Adipocyte (in vitro differentiated cells): ENCODE data around the gene PREX1.

ENCODE experiments used
- DNase-seq: peaks from one replicate; pipeline ENCODE4 v3.0.0-alpha.2; 2015; ENCODE audit warnings: low read depth
- H3K27me3 ChIP-seq: replicated peaks from 2 replicates; pipeline ENCODE4 v1.7.0; 2013; ENCODE audit warnings: mild to moderate bottlenecking, low read length, moderate library complexity; ENCODE audit not compliant: control insufficient read depth, insufficient read depth
- H3K36me3 ChIP-seq: 2 replicates; pipeline ENCODE4 v1.7.0; 2013; ENCODE audit warnings: low read length, mild to moderate bottlenecking, moderate library complexity; ENCODE audit not compliant: control insufficient read depth, insufficient read depth, severe bottlenecking
- H3K4me1 ChIP-seq: 2 replicates; pipeline ENCODE4 v1.7.0; 2013; ENCODE audit warnings: mild to moderate bottlenecking, low read length, moderate library complexity; ENCODE audit not compliant: control insufficient read depth, insufficient read depth
- H3K4me3 ChIP-seq: 2 replicates; pipeline ENCODE4 v1.7.0; 2013; ENCODE audit warnings: mild to moderate bottlenecking, low read length, moderate library complexity
- H3K9ac ChIP-seq: 2 replicates; pipeline ENCODE4 v1.7.0; 2013; ENCODE audit warnings: mild to moderate bottlenecking, low read length, moderate library complexity
- H3K9me3 ChIP-seq: 2 replicates; pipeline ENCODE4 v1.7.0; 2013; ENCODE audit warnings: mild to moderate bottlenecking, low read length, moderate library complexity; ENCODE audit not compliant: control insufficient read depth

Gene PREX1

DNA sequence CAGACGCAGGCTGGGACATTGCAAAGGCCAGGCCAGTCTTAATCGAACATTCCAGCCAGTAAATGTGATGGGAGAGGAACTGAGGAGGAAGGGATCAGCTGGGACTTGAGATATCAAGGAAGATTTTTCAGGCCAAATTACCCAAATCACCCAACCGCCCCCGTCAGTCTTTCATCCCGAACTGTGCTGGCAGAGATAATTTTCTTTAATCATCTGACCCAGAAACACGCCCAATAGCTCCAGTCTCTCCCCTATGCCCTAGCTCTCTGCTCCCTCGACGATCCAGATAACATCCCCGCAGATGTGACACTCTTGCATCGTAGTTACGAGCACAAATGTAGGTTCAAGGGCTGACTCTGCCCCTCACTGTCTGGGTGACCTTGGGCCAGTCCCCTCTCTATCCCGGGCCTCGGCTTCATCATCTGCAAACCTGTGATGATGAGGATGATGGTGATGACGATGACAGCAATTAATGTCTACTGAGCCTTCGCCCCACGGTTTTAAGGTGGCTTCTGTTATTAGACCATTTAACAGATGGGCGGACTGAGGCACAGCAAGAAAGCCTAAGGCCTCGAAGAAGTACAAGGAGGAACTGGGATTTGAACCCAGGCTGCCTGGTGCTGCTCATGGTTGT, 118.6 kb downstream of the PREX1 start:
- no peaks in the 10 kb centered on the region for H3K36me3 ChIP-seq
- no peaks in the 10 kb centered on the region for H3K9me3 ChIP-seq
- H3K4me1 ChIP-seq = peaks cover 18% of the 10 kb centered on the region
- H3K27me3 ChIP-seq = peaks cover 23% of the 10 kb centered on the region
- H3K4me3 ChIP-seq = no peak overlapping the region
- H3K9ac ChIP-seq = no peak overlapping the region
- no peak for DNase-seq

- no peak for DNase-seq
- no peaks in the 10 kb centered on the region for H3K9me3 ChIP-seq
- H3K36me3 ChIP-seq = no peaks in the 10 kb centered on the region
- H3K9ac ChIP-seq = no peak overlapping the region
- peaks cover 21% of the 10 kb centered on the region for H3K4me1 ChIP-seq
- H3K27me3 ChIP-seq = peaks cover 28% of the 10 kb centered on the region
- H3K4me3 ChIP-seq = no peak overlapping the region
Observed at GRCh38 chr20:48708630-48709029, 119.2 kb downstream of the PREX1 start.

- H3K9ac ChIP-seq = no peak overlapping the region
- no peaks in the 10 kb centered on the region for H3K9me3 ChIP-seq
- H3K4me1 ChIP-seq = peaks cover 25% of the 10 kb centered on the region
- H3K4me3 ChIP-seq = no peak overlapping the region
- H3K27me3 ChIP-seq = peaks cover 33% of the 10 kb centered on the region
- DNase-seq = no peak
- H3K36me3 ChIP-seq = no peaks in the 10 kb centered on the region
Observed at GRCh38 chr20:48708116-48708515, 119.7 kb downstream of the PREX1 start.

DNA sequence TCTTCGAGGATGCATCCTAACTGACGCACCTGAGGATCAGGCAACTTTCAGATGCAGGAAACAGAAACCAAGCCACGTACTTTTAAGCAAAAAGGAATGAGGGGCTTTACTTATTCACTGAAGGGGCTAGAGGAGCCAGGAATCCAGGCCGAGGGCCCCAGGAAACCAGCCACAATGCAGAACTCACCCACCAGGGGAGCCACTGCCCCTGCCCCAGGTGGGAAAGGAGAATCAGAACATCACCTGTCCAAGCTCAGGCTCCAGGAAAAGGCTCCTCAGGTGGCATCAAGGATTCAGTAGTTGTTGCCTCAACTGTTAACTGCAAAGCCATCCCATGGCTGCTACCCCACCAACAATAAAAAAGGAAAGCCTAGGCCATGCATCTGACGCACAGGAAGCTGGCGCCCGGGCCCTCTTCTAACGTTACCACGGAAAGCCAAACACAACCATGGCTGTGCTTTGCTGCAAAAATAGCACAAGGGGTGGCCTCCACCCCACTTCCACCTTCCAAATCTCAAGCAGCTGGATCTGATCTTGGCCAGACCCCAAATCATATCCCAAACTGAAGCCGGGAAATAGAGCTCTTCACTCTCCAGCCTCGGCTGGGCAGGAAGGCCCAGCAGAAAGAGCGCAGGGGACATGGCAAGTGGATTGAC, 121.0 kb downstream of the PREX1 start:
- Histone ChIP-seq H3K36me3 (no peaks in the 10 kb centered on the region), H3K4me3 (no peak overlapping the region), H3K9ac (no peak overlapping the region), H3K4me1 (peaks cover 25% of the 10 kb centered on the region), H3K27me3 (peaks cover 45% of the 10 kb centered on the region), H3K9me3 (no peaks in the 10 kb centered on the region)
- DNase-seq = no peak

GRCh38 chr20:48706116-48706656, 121.6 kb downstream of the PREX1 start:
- Histone ChIP-seq H3K4me3 (no peak overlapping the region), H3K36me3 (no peaks in the 10 kb centered on the region), H3K9ac (no peak overlapping the region), H3K27me3 (peaks cover 50% of the 10 kb centered on the region), H3K4me1 (peaks cover 25% of the 10 kb centered on the region), H3K9me3 (no peaks in the 10 kb centered on the region)
- peak; percentile 70 for DNase-seq

DNA sequence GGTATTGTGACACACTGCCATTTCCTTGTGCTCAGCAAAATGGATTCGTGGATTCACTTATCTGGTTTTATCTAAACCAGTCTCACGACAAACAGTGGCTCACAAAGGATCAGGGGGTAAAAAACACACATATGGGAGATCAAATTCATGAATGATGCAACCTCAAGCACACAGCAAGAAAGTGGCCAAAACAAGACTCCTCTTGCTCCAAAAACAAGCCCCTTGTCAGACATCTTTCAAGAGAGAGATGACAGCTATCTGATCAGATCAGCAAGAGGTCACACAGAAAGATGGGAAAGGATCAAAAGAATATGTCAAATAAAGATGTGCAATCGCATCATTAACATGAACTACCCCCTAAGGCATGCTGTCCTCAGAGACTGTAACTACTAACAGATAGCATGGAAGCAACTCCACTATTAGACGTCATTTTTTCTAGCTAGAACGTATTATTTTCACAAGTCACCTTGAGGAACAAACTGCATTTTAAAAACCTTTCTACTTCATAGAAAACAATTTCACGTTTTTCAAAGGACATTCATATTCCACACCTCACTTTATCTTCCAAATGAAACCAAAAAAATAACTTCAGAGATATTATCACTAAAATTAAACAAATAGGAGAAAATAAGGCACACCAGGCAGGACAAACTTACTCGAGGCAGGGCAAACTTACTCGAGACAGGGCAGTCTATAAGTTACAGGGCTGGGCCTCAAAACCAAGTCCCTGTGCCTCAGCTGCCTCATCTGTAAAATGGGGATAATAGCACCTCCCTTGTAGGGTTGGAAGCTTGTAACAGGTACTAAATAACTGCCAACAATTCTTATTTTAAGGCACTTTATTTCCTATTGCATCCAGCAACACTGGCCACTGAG, 122.3 kb downstream of the PREX1 start:
- H3K4me1 ChIP-seq = peaks cover 25% of the 10 kb centered on the region
- DNase-seq = peak; percentile 58
- H3K36me3 ChIP-seq = no peaks in the 10 kb centered on the region
- H3K4me3 ChIP-seq = no peak overlapping the region
- H3K9ac ChIP-seq = no peak overlapping the region
- H3K9me3 ChIP-seq = no peaks in the 10 kb centered on the region
- peaks cover 50% of the 10 kb centered on the region for H3K27me3 ChIP-seq

- no peak for DNase-seq
- peaks cover 46% of the 10 kb centered on the region for H3K27me3 ChIP-seq
- no peak overlapping the region for H3K4me3 ChIP-seq
- H3K36me3 ChIP-seq = no peaks in the 10 kb centered on the region
- H3K4me1 ChIP-seq = peaks cover 25% of the 10 kb centered on the region
- no peaks in the 10 kb centered on the region for H3K9me3 ChIP-seq
- H3K9ac ChIP-seq = no peak overlapping the region
Observed at GRCh38 chr20:48704761-48705160, 123.0 kb downstream of the PREX1 start.

- Histone ChIP-seq H3K9me3 (no peaks in the 10 kb centered on the region), H3K36me3 (no peaks in the 10 kb centered on the region), H3K4me1 (peaks cover 25% of the 10 kb centered on the region), H3K4me3 (no peak overlapping the region), H3K9ac (no peak overlapping the region), H3K27me3 (peaks cover 55% of the 10 kb centered on the region)
- no peak for DNase-seq
Observed at GRCh38 chr20:48703511-48704219, 124.1 kb downstream of the PREX1 start.

DNA sequence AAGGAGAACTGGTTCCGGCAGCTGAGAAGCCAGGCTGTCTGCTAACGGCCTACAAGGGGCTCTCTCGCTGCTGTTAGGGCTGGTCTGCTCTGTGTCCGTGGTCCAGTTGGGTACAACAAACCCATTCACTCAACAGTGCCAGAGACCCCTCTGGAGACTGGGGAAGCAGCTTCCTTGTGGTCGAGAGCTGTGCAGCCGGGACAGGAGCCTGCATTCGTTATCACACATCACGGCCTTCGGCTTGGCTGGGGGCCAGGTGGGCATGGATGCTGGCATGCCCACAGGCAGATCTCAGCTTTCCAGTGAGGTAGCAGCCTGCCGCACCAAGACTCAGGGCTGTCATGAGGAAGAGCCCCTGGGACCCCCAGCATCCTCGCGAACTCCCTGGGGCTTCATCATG, 124.7 kb downstream of the PREX1 start:
- H3K36me3 ChIP-seq = no peaks in the 10 kb centered on the region
- H3K9me3 ChIP-seq = no peaks in the 10 kb centered on the region
- no peak overlapping the region for H3K9ac ChIP-seq
- no peak overlapping the region for H3K4me3 ChIP-seq
- DNase-seq = no peak
- peaks cover 59% of the 10 kb centered on the region for H3K27me3 ChIP-seq
- peaks cover 27% of the 10 kb centered on the region for H3K4me1 ChIP-seq

DNA sequence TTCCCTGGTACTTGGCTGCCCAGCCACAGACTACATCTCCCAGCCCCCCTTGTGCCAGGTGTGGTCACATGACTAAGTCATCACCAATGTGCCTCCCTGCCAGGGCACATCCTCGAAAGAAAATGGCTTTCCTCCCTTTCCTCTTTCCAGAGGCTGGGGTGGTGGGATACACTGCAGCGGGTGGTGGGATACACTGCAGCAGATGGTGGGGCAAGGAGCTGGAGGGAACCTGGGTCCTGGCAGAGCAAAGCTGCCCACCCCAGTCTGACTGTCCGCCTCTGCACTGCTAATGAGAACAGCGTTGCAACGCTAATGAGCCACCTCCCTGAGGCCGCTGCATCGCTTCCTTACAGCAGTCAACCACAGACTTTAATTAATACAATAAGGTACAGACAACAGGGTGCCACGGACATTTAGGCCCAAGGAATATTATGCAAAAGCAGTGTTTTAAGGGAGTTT, 125.3 kb downstream of the PREX1 start:
- Histone ChIP-seq H3K9ac (no peak overlapping the region), H3K36me3 (no peaks in the 10 kb centered on the region), H3K4me1 (peaks cover 32% of the 10 kb centered on the region), H3K4me3 (no peak overlapping the region), H3K27me3 (peaks cover 59% of the 10 kb centered on the region), H3K9me3 (no peaks in the 10 kb centered on the region)
- no peak for DNase-seq
